DND-41 (cell line): ENCODE data around the gene FAM241A.

ENCODE experiments used
- ATAC-seq: fragments of 200-7000 bp; cut with Tn5 transposase; 3 replicates; pipeline ENCODE4 v1.9.1; 2021; ENCODE audit warnings: low read depth; ENCODE audit not compliant: insufficient read depth
- DNase-seq: peaks from one replicate; pipeline ENCODE4 v3.0.0-alpha.2; 2020
- H2AFZ ChIP-seq: 2 replicates; pipeline ENCODE4 v1.6.0; 2012; ENCODE audit warnings: low read depth, low read length
- H3K27ac ChIP-seq: 2 replicates; pipeline ENCODE4 v1.5.1; 2012; ENCODE audit warnings: low read length, inconsistent platforms
- H3K27me3 ChIP-seq: fragments of 200-600 bp; sonication (generic); 2 replicates; pipeline ENCODE4 v1.6.0; 2012; ENCODE audit warnings: low read length, mild to moderate bottlenecking, inconsistent platforms; ENCODE audit not compliant: insufficient read depth, poor library complexity
- H3K36me3 ChIP-seq: 2 replicates; pipeline ENCODE4 v1.5.1; 2012; ENCODE audit warnings: low read length, inconsistent platforms; ENCODE audit not compliant: insufficient read depth
- H3K4me1 ChIP-seq: 2 replicates; pipeline ENCODE4 v1.5.1; 2012; ENCODE audit warnings: mild to moderate bottlenecking, low read length; ENCODE audit not compliant: insufficient read depth
- H3K4me2 ChIP-seq: 2 replicates; pipeline ENCODE4 v1.6.0; 2012; ENCODE audit warnings: mild to moderate bottlenecking, moderate library complexity, low read length, inconsistent platforms; ENCODE audit not compliant: insufficient read depth
- H3K4me3 ChIP-seq, 2 experiments: fragments of 200-600 bp in 1 of 2; shearing (Covaris generic) in 1 of 2; 2 replicates each; pipeline ENCODE4 v1.5.1; 2012 to 2016; ENCODE audit warnings: inconsistent platforms in 2 of 2, low read length in 2 of 2, mild to moderate bottlenecking in 2 of 2, low read depth in 1 of 2, moderate library complexity in 1 of 2
- H3K79me2 ChIP-seq: 2 replicates; pipeline ENCODE4 v1.6.0; 2012; ENCODE audit warnings: low read length, inconsistent platforms; ENCODE audit not compliant: insufficient read depth
- H3K9ac ChIP-seq: 2 replicates; pipeline ENCODE4 v1.6.0; 2012; ENCODE audit warnings: low read depth, mild to moderate bottlenecking, inconsistent platforms, low read length, moderate library complexity
- H3K9me3 ChIP-seq: 2 replicates; pipeline ENCODE4 v1.5.1; 2012; ENCODE audit warnings: low read length, moderate library complexity, mild to moderate bottlenecking, inconsistent platforms; ENCODE audit not compliant: insufficient read depth, severe bottlenecking
- H4K20me1 ChIP-seq: 2 replicates; pipeline ENCODE4 v1.6.0; 2012; ENCODE audit warnings: low read length; ENCODE audit not compliant: insufficient read depth
- EZH2 ChIP-seq: IDR thresholded peaks from 3 replicates; pipeline ENCODE4 v1.6.1; 2012; ENCODE audit warnings: borderline replicate concordance, low read depth, mild to moderate bottlenecking, moderate library complexity, low read length, inconsistent platforms; ENCODE audit not compliant: severe bottlenecking
- TF ChIP-seq, protein P1 (sequence below): IDR thresholded peaks from 2 replicates; pipeline ENCODE4 v1.5.1; 2012; ENCODE audit warnings: borderline replicate concordance, low read length, moderate library complexity, mild to moderate bottlenecking; ENCODE audit not compliant: poor library complexity, severe bottlenecking; ENCODE audit errors: extremely low read depth

Gene FAM241A

DNA sequence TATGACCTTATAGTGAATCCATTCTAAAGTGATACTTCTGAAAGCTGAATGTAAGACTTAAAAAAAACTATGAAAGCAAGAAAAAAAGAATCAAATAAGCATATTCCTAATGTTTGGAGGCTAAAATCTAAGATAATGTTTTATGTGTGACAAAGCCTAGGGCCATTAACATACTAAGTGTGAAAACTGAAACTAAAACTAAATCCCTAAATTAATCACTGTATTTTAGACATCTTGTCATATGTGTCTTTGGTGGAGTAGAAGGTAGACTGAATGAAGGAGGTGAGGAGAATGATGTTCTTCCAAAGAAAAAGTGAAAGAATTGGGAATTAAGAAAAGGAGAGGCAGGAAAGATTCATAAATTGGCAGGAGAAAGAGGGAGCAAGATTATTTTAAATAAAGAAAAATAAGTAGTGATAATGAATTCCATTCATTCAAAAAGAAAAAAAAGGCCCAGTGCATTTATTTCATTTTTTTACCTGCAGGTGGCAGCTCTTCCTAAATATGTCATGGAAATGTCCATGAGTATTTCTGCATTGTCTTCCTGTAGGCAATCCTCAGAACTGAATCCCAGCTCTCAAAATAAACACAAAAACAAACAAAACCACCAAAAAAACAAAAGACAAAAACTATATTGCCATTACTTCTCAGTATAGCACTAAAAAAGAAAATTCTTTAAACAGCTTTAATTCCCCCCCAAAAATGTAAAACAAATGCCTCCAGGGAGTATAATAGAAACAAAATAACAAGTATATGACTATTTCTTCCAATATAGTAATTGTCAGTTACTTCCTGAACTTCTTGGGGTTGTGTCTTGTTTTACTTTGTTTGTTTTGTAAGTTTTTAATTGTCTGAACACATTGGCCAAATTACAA, 69.4 kb downstream of the FAM241A start:
- no peak overlapping the region for H3K4me2 ChIP-seq
- no peak overlapping the region for H3K4me3 ChIP-seq
- ATAC-seq (peak; percentile 48; the same call in 1 of the 3 replicates), DNase-seq (no peak)
- no peaks in the 10 kb centered on the region for H3K27me3 ChIP-seq
- no peaks in the 10 kb centered on the region for H3K9me3 ChIP-seq
- H2AFZ ChIP-seq = no peak overlapping the region
- no peak for TF ChIP-seq EZH2
- TF ChIP-seq, protein P1, sequence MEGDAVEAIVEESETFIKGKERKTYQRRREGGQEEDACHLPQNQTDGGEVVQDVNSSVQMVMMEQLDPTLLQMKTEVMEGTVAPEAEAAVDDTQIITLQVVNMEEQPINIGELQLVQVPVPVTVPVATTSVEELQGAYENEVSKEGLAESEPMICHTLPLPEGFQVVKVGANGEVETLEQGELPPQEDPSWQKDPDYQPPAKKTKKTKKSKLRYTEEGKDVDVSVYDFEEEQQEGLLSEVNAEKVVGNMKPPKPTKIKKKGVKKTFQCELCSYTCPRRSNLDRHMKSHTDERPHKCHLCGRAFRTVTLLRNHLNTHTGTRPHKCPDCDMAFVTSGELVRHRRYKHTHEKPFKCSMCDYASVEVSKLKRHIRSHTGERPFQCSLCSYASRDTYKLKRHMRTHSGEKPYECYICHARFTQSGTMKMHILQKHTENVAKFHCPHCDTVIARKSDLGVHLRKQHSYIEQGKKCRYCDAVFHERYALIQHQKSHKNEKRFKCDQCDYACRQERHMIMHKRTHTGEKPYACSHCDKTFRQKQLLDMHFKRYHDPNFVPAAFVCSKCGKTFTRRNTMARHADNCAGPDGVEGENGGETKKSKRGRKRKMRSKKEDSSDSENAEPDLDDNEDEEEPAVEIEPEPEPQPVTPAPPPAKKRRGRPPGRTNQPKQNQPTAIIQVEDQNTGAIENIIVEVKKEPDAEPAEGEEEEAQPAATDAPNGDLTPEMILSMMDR = peak; percentile 60
- no peaks in the 10 kb centered on the region for H3K79me2 ChIP-seq
- H3K36me3 ChIP-seq = no peaks in the 10 kb centered on the region
- H4K20me1 ChIP-seq = no peaks in the 10 kb centered on the region
- no peak overlapping the region for H3K9ac ChIP-seq
- no peaks in the 10 kb centered on the region for H3K4me1 ChIP-seq
- no peak overlapping the region for H3K27ac ChIP-seq

DNA sequence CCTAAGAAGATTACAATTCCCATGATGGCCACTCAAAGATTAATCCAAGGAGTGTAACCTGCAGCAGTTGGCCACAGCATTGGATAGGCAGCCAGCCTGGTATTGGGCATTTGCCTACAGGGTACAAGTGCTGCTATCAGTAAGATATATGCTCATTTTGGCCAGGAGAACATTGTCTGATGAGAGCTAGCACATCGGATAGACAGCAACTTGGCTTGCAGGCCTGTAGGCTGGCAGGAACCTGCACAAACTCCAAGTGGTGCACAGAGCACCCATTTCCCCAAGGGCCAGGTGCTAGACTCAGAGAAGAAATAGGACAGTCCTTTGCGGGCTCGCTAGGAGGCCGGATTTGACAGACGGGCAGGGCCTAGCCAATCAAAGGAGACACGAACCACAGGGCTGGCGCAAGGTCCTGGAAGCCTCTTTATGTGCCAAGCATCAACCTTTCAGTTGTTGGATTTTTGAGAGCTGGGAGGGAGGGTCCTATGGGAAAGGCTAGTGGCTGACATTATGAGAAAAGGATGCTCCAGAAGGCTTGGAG, 74.6 kb downstream of the FAM241A start:
- ATAC-seq (no peak), DNase-seq (no peak)
- no peaks in the 10 kb centered on the region for H3K9me3 ChIP-seq
- no peak overlapping the region for H3K4me2 ChIP-seq
- no peak overlapping the region for H3K9ac ChIP-seq
- no peak overlapping the region for H2AFZ ChIP-seq
- H4K20me1 ChIP-seq = no peaks in the 10 kb centered on the region
- no peak overlapping the region for H3K4me3 ChIP-seq
- peaks cover 5% of the 10 kb centered on the region for H3K4me1 ChIP-seq
- no peak overlapping the region for H3K27ac ChIP-seq
- no peaks in the 10 kb centered on the region for H3K79me2 ChIP-seq
- H3K27me3 ChIP-seq = no peaks in the 10 kb centered on the region
- TF ChIP-seq, protein P1 = no peak
- TF ChIP-seq EZH2 = no peak
- no peaks in the 10 kb centered on the region for H3K36me3 ChIP-seq

DNA sequence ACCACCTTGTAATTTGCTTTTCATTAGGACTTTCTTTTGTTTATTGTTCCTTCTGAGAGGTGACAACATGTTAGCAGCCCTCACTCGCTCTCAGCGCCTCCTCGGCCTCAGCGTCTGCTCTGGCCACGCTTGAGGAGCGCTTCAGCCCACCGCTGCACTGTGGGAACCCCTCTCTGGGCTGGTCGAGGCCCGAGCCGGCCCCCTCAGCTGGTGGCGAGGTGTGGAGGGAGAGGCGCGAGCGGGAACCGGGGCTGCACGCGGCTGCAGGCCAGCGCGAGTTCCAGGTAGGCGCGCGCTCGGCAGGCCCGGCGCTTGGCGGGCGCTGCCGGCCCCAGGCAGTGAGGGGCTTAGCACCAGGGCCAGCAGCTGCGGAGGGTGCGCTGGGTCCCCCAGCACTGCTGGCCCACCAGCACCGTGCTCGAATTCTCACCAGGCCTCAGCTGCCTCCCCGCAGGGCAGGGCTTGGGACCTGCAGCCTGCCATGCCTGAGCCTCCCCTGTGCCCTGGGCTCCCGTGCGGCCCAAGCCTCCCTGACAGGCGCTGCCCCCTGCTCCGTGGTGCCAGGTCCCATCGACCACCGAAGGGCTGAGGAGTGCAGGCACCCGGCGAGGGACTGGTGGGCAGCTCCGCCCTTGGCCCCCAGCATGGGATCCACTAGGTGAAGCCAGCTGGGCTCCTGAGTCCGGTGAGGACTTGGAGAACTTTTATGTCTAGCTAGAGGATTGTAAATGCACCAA, 77.1 kb downstream of the FAM241A start:
- no peak overlapping the region for H2AFZ ChIP-seq
- no peak for TF ChIP-seq EZH2
- TF ChIP-seq, protein P1 = no peak
- ATAC-seq (no peak), DNase-seq (no peak)
- H3K27me3 ChIP-seq = no peaks in the 10 kb centered on the region
- H3K4me1 ChIP-seq = peaks cover 5% of the 10 kb centered on the region
- no peak overlapping the region for H3K27ac ChIP-seq
- H3K9ac ChIP-seq = no peak overlapping the region
- no peaks in the 10 kb centered on the region for H3K79me2 ChIP-seq
- H3K4me2 ChIP-seq = no peak overlapping the region
- H3K9me3 ChIP-seq = no peaks in the 10 kb centered on the region
- no peaks in the 10 kb centered on the region for H4K20me1 ChIP-seq
- no peak overlapping the region for H3K4me3 ChIP-seq
- H3K36me3 ChIP-seq = no peaks in the 10 kb centered on the region
